Measurements from ENCODE around the gene MAK. TPM values are rescaled to one million over a fixed set of nuclear protein-coding genes. Genes with fewer than 3 reads are reported as not detected.
A peak's percentile ranks its signal among the peaks of the same experiment; 100 is the strongest.

MAK gene
- total and polyA plus RNA-seq, 2 of the 13 experiments (the other 11 are each of a cell fraction or from before 2014, with no cell fraction given): 0.04 TPM; not detected in 1

- peak overlapping the region; percentile 95 for H3K4me2 ChIP-seq (ENCODE audit: low read depth, low read length)
- under 1% methylated on average over 22 of the region's 22 CpGs for WGBS (ENCODE audit: low lambda C conversion rate)
- peaks cover 28% of the 10 kb centered on the region for H3K4me1 ChIP-seq (ENCODE audit: insufficient read depth, low read length)
- in situ Hi-C loops (cut with HindIII; ENCODE audit: extremely low pct_ligation_motif_present, low pct_unique_long_range_greater_than_20kb) (no loop called here), intact Hi-C loops (cut with micrococcal nuclease; ENCODE audit: unreplicated experiment) (no loop called here)
- no peaks in the 10 kb centered on the region for H4K20me1 ChIP-seq (ENCODE audit: insufficient read depth, low read length)
- peak overlapping the region; percentile 67 to 80 (median 69) for H3K4me3 ChIP-seq (replicated peaks in 1 of 3; ENCODE audit: insufficient read depth in 1 of 3, low read depth in 2 of 3, low read length in 3 of 3)
- no peak; the same call in 1 of the 3 replicates for ATAC-seq
- CTCF ChIA-PET (ENCODE audit: low intra/inter-chr PET ratio, low total read pairs): no interaction called here
- BruUV-seq (replicated peaks): no TSS peak
- no peaks in the 10 kb centered on the region for H3K36me3 ChIP-seq (replicated peaks in 1 of 2; ENCODE audit: control insufficient read depth in 1 of 2, insufficient read depth in 2 of 2, low read length in 2 of 2)
- FAIRE-seq: no peak
- no peaks in the 10 kb centered on the region for H3K9me3 ChIP-seq (ENCODE audit: low read length)
- DNase-seq (ENCODE audit: low spot score): no peak
- H3K9ac ChIP-seq (ENCODE audit: insufficient read depth, low read depth, low read length): peak overlapping the region; percentile 74
- no peak overlapping the region for H2AFZ ChIP-seq (ENCODE audit: low read length)
- H3K27ac ChIP-seq (ENCODE audit: extremely low read length, insufficient read depth, low read length): peak overlapping the region; percentile 55
- POLR2A ChIA-PET: no interaction called here
- peaks cover 0 to 32% of the 10 kb centered on the region in 2 experiments; a peak in 3 of 5 replicates for H3K27me3 ChIP-seq (ENCODE audit: control insufficient read depth in 1 of 2, insufficient read depth in 2 of 2, low read length in 2 of 2)
- no peaks in the 10 kb centered on the region for H3K79me2 ChIP-seq (ENCODE audit: insufficient read depth, low read length)
- no peak for TF ChIP-seq ONECUT2 (CRISPR knock-in tag; IDR thresholded peaks at IDR 0.05)
- TF ChIP-seq RFXAP (CRISPR knock-in tag; IDR thresholded peaks at IDR 0.05; ENCODE audit: borderline replicate concordance): no peak
- no peak for TF ChIP-seq AKNA (CRISPR knock-in tag; IDR thresholded peaks at IDR 0.05; ENCODE audit: borderline replicate concordance)
- TF ChIP-seq SRSF1 (optimal IDR thresholded peaks at IDR 0.05; ENCODE audit: low read depth, low read length): peak; percentile 52
- no peak for TF ChIP-seq ZNF572 (CRISPR knock-in tag; IDR thresholded peaks at IDR 0.05)
- no peak for TF ChIP-seq PBX3 (CRISPR knock-in tag; IDR thresholded peaks at IDR 0.05; ENCODE audit: borderline replicate concordance)
- TF ChIP-seq ZNF646 (CRISPR knock-in tag; IDR thresholded peaks at IDR 0.05): no peak
- TF ChIP-seq ZIK1 (CRISPR knock-in tag; IDR thresholded peaks at IDR 0.05; ENCODE audit: borderline replicate concordance, low read depth): no peak
- no peak for TF ChIP-seq ZNF770 (CRISPR knock-in tag; IDR thresholded peaks at IDR 0.05)
These were observed 731 bp downstream of the MAK start for GRCh38 chr6:10837622-10837994.
